Endothelial cell of umbilical vein (primary cell): ENCODE measurements around the gene UBXN6. TPM values are rescaled to one million over a fixed set of nuclear protein-coding genes. Genes with fewer than 3 reads are reported as not detected.

Experiments used
- BruUV-seq: library from RNA; stranded (reverse); fragments of 400-500 nt; replicated peaks from 2 replicates; lab custom pipeline; 2021; lab: Mats Ljungman, UMichigan
- CTCF ChIA-PET: fragments of 300-600, 350-600 bp; sonication (Branson Sonifier 250); formaldehyde crosslinking; loops from one replicate; lab custom pipeline; 2021; ENCODE audit warnings: antibody characterized with exemption, inconsistent platforms; lab: Charles Lee
- POLR2A ChIA-PET: fragments of 300-600, 350-600 bp; sonication (Branson Sonifier 250); formaldehyde crosslinking; loops from one replicate; lab custom pipeline; 2021; ENCODE audit warnings: antibody characterized with exemption, inconsistent platforms; lab: Charles Lee
- DNase-seq: peaks from one replicate; pipeline ENCODE4 v3.0.0-alpha.2; 2011; ENCODE audit warnings: low read depth, low spot score
- FAIRE-seq: peaks from 2 replicates; lab custom pipeline; 2011; peaks lifted over from hg19 to GRCh38; lab: Jason Lieb, UNC
- H2AFZ ChIP-seq: 2 replicates; pipeline ENCODE4 v1.6.0; 2012; ENCODE audit warnings: low read depth, low read length, control low read depth, inconsistent platforms
- H3K27ac ChIP-seq: 2 replicates; pipeline ENCODE4 v1.5.1; 2011; ENCODE audit warnings: low read depth, mild to moderate bottlenecking, control low read depth, low read length, moderate library complexity; ENCODE audit not compliant: insufficient read depth
- H3K27me3 ChIP-seq, 2 experiments: 2 replicates each; pipeline versions ENCODE4 v1.6.0 to v1.6.1; 2011; ENCODE audit warnings: low read length in 2 of 2, mixed read lengths in 1 of 2; ENCODE audit not compliant: control insufficient read depth in 2 of 2, insufficient read depth in 2 of 2
- H3K36me3 ChIP-seq, 2 experiments: 2 replicates in 1 of 2; 3 replicates in 1 of 2; pipeline ENCODE4 v1.5.1; 2011; ENCODE audit warnings: low read length in 2 of 2, mild to moderate bottlenecking in 1 of 2, moderate library complexity in 1 of 2; ENCODE audit not compliant: control insufficient read depth in 2 of 2, insufficient read depth in 2 of 2; ENCODE audit errors: extremely low read depth in 1 of 2
- H3K4me1 ChIP-seq: 3 replicates; pipeline ENCODE4 v1.5.1; 2011; ENCODE audit warnings: mild to moderate bottlenecking, low read length; ENCODE audit not compliant: control insufficient read depth, insufficient read depth; ENCODE audit errors: extremely low read depth
- H3K4me2 ChIP-seq: 2 replicates; pipeline ENCODE4 v1.6.1; 2011; ENCODE audit warnings: low read length, control low read depth, mixed read lengths; ENCODE audit not compliant: insufficient read depth
- H3K4me3 ChIP-seq, 3 experiments: fragments of 200-600 bp in 1 of 3; sonication (generic), shearing (Covaris generic) in 1 of 3; replicated peaks in 1 of 3; 2 replicates each; pipeline ENCODE4 v1.5.1; 2011 to 2016; ENCODE audit warnings: control low read depth in 3 of 3, low read length in 3 of 3, mild to moderate bottlenecking in 2 of 3, inconsistent platforms in 1 of 3, low read depth in 1 of 3, moderate library complexity in 1 of 3; ENCODE audit not compliant: insufficient read depth in 1 of 3
- H3K79me2 ChIP-seq: 2 replicates; pipeline ENCODE4 v1.6.0; 2012; ENCODE audit warnings: low read length, inconsistent platforms; ENCODE audit not compliant: control insufficient read depth, insufficient read depth
- H3K9ac ChIP-seq: replicated peaks from 2 replicates; pipeline ENCODE3; 2011; ENCODE audit warnings: low read length, control low read depth; ENCODE audit not compliant: insufficient read depth; ENCODE audit errors: extremely low read depth
- H3K9me1 ChIP-seq: replicated peaks from 3 replicates; pipeline ENCODE4 v1.6.0; 2011; ENCODE audit warnings: mild to moderate bottlenecking, low read length; ENCODE audit not compliant: control insufficient read depth, insufficient read depth; ENCODE audit errors: extremely low read depth
- H3K9me3 ChIP-seq: replicated peaks from 2 replicates; pipeline ENCODE4 v1.5.1; 2012; ENCODE audit warnings: low read length, inconsistent platforms; ENCODE audit not compliant: control insufficient read depth, insufficient read depth
- H4K20me1 ChIP-seq: replicated peaks from 2 replicates; pipeline ENCODE3; 2011; ENCODE audit warnings: mild to moderate bottlenecking, low read length; ENCODE audit not compliant: control insufficient read depth, insufficient read depth; ENCODE audit errors: extremely low read depth
- CTCF ChIP-seq, 2 donors: IDR thresholded peaks; 1 replicate in 1 of 2; 2 replicates in 1 of 2; pipeline ENCODE4 v1.5.1; 2011; ENCODE audit warnings: low read length in 2 of 2, mild to moderate bottlenecking in 2 of 2, moderate library complexity in 2 of 2, control low read depth in 1 of 2, inconsistent platforms in 1 of 2, low read depth in 1 of 2; ENCODE audit not compliant: insufficient read depth in 1 of 2; ENCODE audit errors: extremely low read depth in 1 of 2
- EZH2 ChIP-seq: IDR thresholded peaks from 2 replicates; pipeline ENCODE4 v1.6.1; 2012; ENCODE audit warnings: borderline replicate concordance, low read depth, mild to moderate bottlenecking, moderate library complexity, low read length, inconsistent platforms; ENCODE audit not compliant: severe bottlenecking
- FOS ChIP-seq: IDR thresholded peaks from 2 replicates; pipeline ENCODE4 v1.6.1; 2011; ENCODE audit warnings: mild to moderate bottlenecking, low read length, moderate library complexity, borderline replicate concordance; ENCODE audit not compliant: insufficient read depth
- GATA2 ChIP-seq: IDR thresholded peaks from 2 replicates; pipeline ENCODE4 v1.7.0; 2011; ENCODE audit warnings: low read depth, mild to moderate bottlenecking, moderate library complexity, mixed read lengths, low read length; ENCODE audit not compliant: insufficient read length, insufficient read depth
- JUN ChIP-seq: IDR thresholded peaks from 2 replicates; pipeline ENCODE4 v1.6.1; 2011; ENCODE audit warnings: borderline replicate concordance, low read depth; ENCODE audit not compliant: insufficient read length, insufficient read depth
- MAX ChIP-seq: IDR thresholded peaks from 2 replicates; pipeline ENCODE4 v1.6.1; 2011; ENCODE audit not compliant: insufficient read depth, insufficient read length
- MYC ChIP-seq: IDR thresholded peaks from one replicate; pipeline ENCODE4 v1.6.1; 2011; ENCODE audit warnings: mild to moderate bottlenecking, low read depth, low read length
- POLR2A ChIP-seq: IDR thresholded peaks from 2 replicates; pipeline ENCODE4 v1.6.1; 2012; ENCODE audit warnings: low read depth, mild to moderate bottlenecking, control low read depth, low read length
- POLR2AphosphoS5 ChIP-seq: IDR thresholded peaks from 2 replicates; pipeline ENCODE4 v1.6.1; 2012; ENCODE audit warnings: low read depth, mild to moderate bottlenecking, control low read depth, low read length, moderate library complexity; ENCODE audit not compliant: insufficient read depth
- dilution Hi-C: fragments of 300-500 bp; cut with MboI; formaldehyde crosslinking; loops from one replicate; pipeline ENCODE4 v1.15.0; 2019; ENCODE audit warnings: low sequenced_read_pairs; ENCODE audit not compliant: extremely low pct_ligation_motif_present
- intact Hi-C: fragments of 100-400 bp; cut with micrococcal nuclease; formaldehyde crosslinking; loops from one replicate; pipeline ENCODE4 v1.10.0; 2022
- polyA plus RNA-seq, 4 experiments: library from polyadenylated mRNA; depleted of rRNA in 3 of 4; stranded (reverse) in 3 of 4; unstranded in 1 of 4; fragments of >200 nt; gene quantifications; 2 replicates each; pipeline versions ENCODE4 v1.2.1 to v1.2.3, GENCODE V29; 2011 to 2012; ENCODE audit warnings: missing spikeins in 1 of 4
- total RNA-seq: library from RNA; stranded (reverse); gene quantifications from 2 replicates; pipeline ENCODE4 v1.2.3, GENCODE V29; 2021

The UBXN6 gene
- total and polyA plus RNA-seq, 2 donors (not counting 3 experiments of a cell fraction or from before 2014, with no cell fraction given) = 78.5 to 93.7 TPM

DNA sequence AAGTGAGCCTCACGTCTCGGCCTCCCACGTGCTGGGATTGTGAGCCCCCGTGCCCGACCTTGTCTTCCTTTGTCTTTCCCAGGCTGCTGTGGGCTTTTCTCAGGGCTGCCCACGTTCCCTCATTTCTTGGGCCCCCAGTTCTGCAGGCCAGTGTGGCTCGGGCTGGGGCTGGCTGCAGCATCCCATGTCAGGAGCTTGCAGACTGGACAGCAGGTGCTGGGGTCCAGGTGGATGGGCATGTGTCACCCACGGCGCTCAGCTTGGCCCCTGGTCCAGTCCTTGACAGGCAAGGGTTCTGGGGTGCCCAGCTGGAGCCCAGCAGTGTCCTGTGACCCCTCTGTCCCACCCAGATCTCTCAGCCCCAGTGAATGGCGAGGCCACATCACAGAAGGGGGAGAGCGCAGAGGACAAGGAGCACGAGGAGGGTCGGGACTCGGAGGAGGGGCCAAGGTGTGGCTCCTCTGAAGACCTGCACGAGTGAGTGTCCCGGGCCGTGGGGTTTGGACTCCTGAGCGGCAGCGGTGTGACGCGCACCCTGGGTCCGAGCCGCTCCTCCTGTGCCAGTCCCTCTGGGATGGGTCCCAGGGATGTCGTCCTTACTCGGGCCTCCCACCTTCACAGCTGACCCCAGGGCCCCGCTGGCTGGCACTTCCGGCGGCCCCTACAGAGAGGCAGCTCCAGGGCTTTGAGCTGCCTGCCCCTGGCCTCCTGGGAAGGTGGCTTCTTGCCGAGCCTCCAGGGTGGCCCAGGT lies 43.4 kb upstream of the UBXN6 start:
- Histone ChIP-seq H3K36me3 (peaks cover 5 to 42% of the 10 kb centered on the region in 2 experiments), H4K20me1 (no peaks in the 10 kb centered on the region), H3K4me2 (no peak overlapping the region), H3K4me1 (peaks cover under 1% of the 10 kb centered on the region), H3K4me3 (no peak overlapping the region), H3K9me3 (no peaks in the 10 kb centered on the region), H3K27me3 (no peaks in the 10 kb centered on the region), H3K9me1 (no peaks in the 10 kb centered on the region), H2AFZ (no peak overlapping the region), H3K79me2 (no peaks in the 10 kb centered on the region), H3K9ac (no peak overlapping the region), H3K27ac (no peak overlapping the region)
- ChIA-PET CTCF (interaction anchor here (0.8 to 3.1 kb wide), 3 partner anchors 22 to 24 kb away, joined by 3 to 10 read pairs (median 4); no protein-coding TSS in a partner anchor), POLR2A (no interaction called here)
- DNase-seq (no peak), FAIRE-seq (no peak)
- dilution Hi-C loops (no loop called here), intact Hi-C loops (no loop called here)
- BruUV-seq = no TSS peak
- TF ChIP-seq POLR2AphosphoS5 (no peak), MAX (no peak), FOS (no peak), CTCF (IDR thresholded peaks at IDR 0.05; ENCODE audit: extremely low read depth in 1 of 2, insufficient read depth in 1 of 2, low read depth in 1 of 2, low read length in 2 of 2) (no peak), JUN (no peak), EZH2 (no peak), GATA2 (no peak), POLR2A (no peak), MYC (no peak)
